ENCODE results near the gene METTL13. TPM values are rescaled to one million over a fixed set of nuclear protein-coding genes. Genes with fewer than 3 reads are reported as not detected.
A peak's percentile ranks its signal among the peaks of the same experiment; 100 is the strongest.

The METTL13 gene
- total and polyA plus RNA-seq, 4 experiments from 2014 or later = 27.7 to 36.7 (median 34.1) TPM

- Mint-ChIP-seq H3K36me3 (peaks cover 0 to 2% of the 10 kb centered on the region in 2 donors), H3K27me3 (peaks cover 7 to 10% of the 10 kb centered on the region in 2 donors), H3K4me1 (peaks cover 12 to 20% (median 15%) of the 10 kb centered on the region in 4 donors), H3K9me3 (peaks cover 0 to 1% (median 0%) of the 10 kb centered on the region in 8 donors), H3K27ac (peak within 1 kb of the TSS; percentile 62 to 94 (median 81)), H3K4me3 (peak within 1 kb of the TSS; percentile 88 to 93 (median 89))
- peak within 1 kb of the TSS; percentile 41 for H3K27ac ChIP-seq (ENCODE audit: low read depth, low read length)
- H3K9me3 ChIP-seq (ENCODE audit: control insufficient read depth in 1 of 2, low read length in 2 of 2) = no peaks in the 10 kb centered on the region
- peaks cover 16% of the 10 kb centered on the region for H3K4me1 ChIP-seq (ENCODE audit: insufficient read depth, low read length)
- POLR2A ChIA-PET (ENCODE audit: partially characterized antibody) = interaction anchor here (0.6 to 2.6 kb wide), 9 partner anchors 9 to 1982 kb away, joined by 3 to 16 read pairs (median 3); partner anchors contain the start of genes METTL13, PRRC2C and VAMP4
- CTCF ChIA-PET (ENCODE audit: partially characterized antibody) = interaction anchor here (0.9 to 3.4 kb wide), 4 partner anchors 10 to 243 kb away, joined by 3 to 23 read pairs (median 3); no protein-coding TSS in a partner anchor
- H3K27me3 ChIP-seq (ENCODE audit: insufficient read depth, low read length) = peaks cover 13% of the 10 kb centered on the region
- H3K4me3 ChIP-seq (ENCODE audit: low read length in 2 of 2) = peak within 1 kb of the TSS; percentile 43 to 66
- intact Hi-C loops (cut with micrococcal nuclease) = loop anchor here (1.0 to 5.0 kb wide), 4 partner anchors 60 to 691 kb away; partner anchors contain the start of genes METTL13, PRRC2C, SUCO and VAMP4
- no peaks in the 10 kb centered on the region for H3K36me3 ChIP-seq (ENCODE audit: insufficient read depth, low read length)
- DNase-seq = peak; percentile 70 to 89 (median 85)
These were observed 59.8 kb downstream of the METTL13 start, which contains the start of gene DNM3 for GRCh38 chr1:171841050-171841910. DNM3 (plus strand) TSS chr1:171841498; CDS start chr1:171841657, 159 bp downstream.

- peaks cover 16% of the 10 kb centered on the region for H3K4me1 ChIP-seq (ENCODE audit: insufficient read depth, low read length)
- peak overlapping the region; percentile 41 for H3K27ac ChIP-seq (ENCODE audit: low read depth, low read length)
- ChIA-PET CTCF (ENCODE audit: partially characterized antibody) (interaction anchor here (0.9 to 3.4 kb wide), 4 partner anchors 9 to 244 kb away, joined by 3 to 23 read pairs (median 3); no protein-coding TSS in a partner anchor), POLR2A (ENCODE audit: partially characterized antibody) (interaction anchor here (0.6 to 2.6 kb wide), 11 partner anchors 9 to 1982 kb away, joined by 3 to 16 read pairs (median 3); partner anchors contain the start of genes METTL13, PRRC2C and VAMP4)
- no peaks in the 10 kb centered on the region for H3K36me3 ChIP-seq (ENCODE audit: insufficient read depth, low read length)
- peaks cover 12 to 20% (median 15%) of the 10 kb centered on the region in 4 donors for H3K4me1 Mint-ChIP-seq
- peak overlapping the region in 6 of 7 donors; percentile 62 to 82 (median 78) for H3K27ac Mint-ChIP-seq
- peak overlapping the region; percentile 43 to 66 for H3K4me3 ChIP-seq (ENCODE audit: low read length in 2 of 2)
- peaks cover 13% of the 10 kb centered on the region for H3K27me3 ChIP-seq (ENCODE audit: insufficient read depth, low read length)
- peaks cover 7 to 10% of the 10 kb centered on the region in 2 donors for H3K27me3 Mint-ChIP-seq
- H3K9me3 Mint-ChIP-seq = peaks cover 0 to 1% (median 0%) of the 10 kb centered on the region in 8 donors
- intact Hi-C loops (cut with micrococcal nuclease) = loop anchor here (1.0 to 5.0 kb wide), 4 partner anchors 61 to 690 kb away; partner anchors contain the start of genes METTL13, PRRC2C, SUCO and VAMP4
- DNase-seq = peak; percentile 9 to 43 (median 20)
- H3K36me3 Mint-ChIP-seq = peaks cover 0 to 2% of the 10 kb centered on the region in 2 donors
- peak overlapping the region; percentile 81 to 93 (median 89) for H3K4me3 Mint-ChIP-seq
- H3K9me3 ChIP-seq (ENCODE audit: control insufficient read depth in 1 of 2, low read length in 2 of 2) = no peaks in the 10 kb centered on the region
These were observed 60.7 kb downstream of the METTL13 start for GRCh38 chr1:171841931-171842761.

GRCh38 chr1:171844381-171844780, 62.9 kb downstream of the METTL13 start:
- no peak overlapping the region for H3K4me3 ChIP-seq (ENCODE audit: low read length in 2 of 2)
- peaks cover 12 to 20% (median 15%) of the 10 kb centered on the region in 4 donors for H3K4me1 Mint-ChIP-seq
- H3K9me3 ChIP-seq (ENCODE audit: control insufficient read depth in 1 of 2, low read length in 2 of 2) = no peaks in the 10 kb centered on the region
- peaks cover 13% of the 10 kb centered on the region for H3K27me3 ChIP-seq (ENCODE audit: insufficient read depth, low read length)
- H3K27ac ChIP-seq (ENCODE audit: low read depth, low read length) = no peak overlapping the region
- no peaks in the 10 kb centered on the region for H3K36me3 ChIP-seq (ENCODE audit: insufficient read depth, low read length)
- H3K4me1 ChIP-seq (ENCODE audit: insufficient read depth, low read length) = peaks cover 16% of the 10 kb centered on the region
- H3K27ac Mint-ChIP-seq = no peak overlapping the region
- H3K27me3 Mint-ChIP-seq = peaks cover 9 to 12% of the 10 kb centered on the region in 2 donors
- POLR2A ChIA-PET (ENCODE audit: partially characterized antibody) = no interaction called here
- intact Hi-C loops (cut with micrococcal nuclease) = loop anchor here (5.0 kb wide), 2 partner anchors 357 to 688 kb away; partner anchors contain the start of genes PRRC2C and SUCO
- CTCF ChIA-PET (ENCODE audit: partially characterized antibody) = interaction anchor here (3.4 kb wide), 1 partner anchor 42 kb away, joined by 23 read pairs; no protein-coding TSS in a partner anchor
- H3K9me3 Mint-ChIP-seq = peaks cover 0 to 1% (median 0%) of the 10 kb centered on the region in 8 donors
- no peak overlapping the region for H3K4me3 Mint-ChIP-seq
- H3K36me3 Mint-ChIP-seq = peaks cover 0 to 2% of the 10 kb centered on the region in 2 donors
- DNase-seq = no peak

DNA sequence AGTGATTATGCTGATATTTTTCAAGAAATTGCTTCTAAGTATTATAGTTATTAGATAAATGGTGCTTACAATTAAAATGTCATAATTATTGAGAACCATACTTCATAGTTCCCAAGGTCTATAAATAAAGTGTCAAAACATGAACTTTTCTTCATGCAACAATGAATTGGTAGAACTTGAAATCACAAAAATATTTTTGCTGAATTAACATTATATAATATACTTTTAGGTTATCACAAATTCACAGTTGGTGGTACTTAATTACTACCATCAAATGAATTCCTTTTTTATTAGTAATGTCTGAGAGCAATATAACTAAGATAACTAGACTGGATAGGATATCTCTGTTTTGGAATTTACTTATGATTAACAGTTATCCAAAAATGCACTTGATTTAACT, 64.5 kb downstream of the METTL13 start:
- H3K4me3 Mint-ChIP-seq = no peak overlapping the region
- no peak for DNase-seq
- no peak overlapping the region for H3K27ac Mint-ChIP-seq
- H3K4me1 Mint-ChIP-seq = peaks cover 6 to 11% (median 10%) of the 10 kb centered on the region in 4 donors
- peaks cover 12% of the 10 kb centered on the region for H3K4me1 ChIP-seq (ENCODE audit: insufficient read depth, low read length)
- ChIA-PET POLR2A (ENCODE audit: partially characterized antibody) (no interaction called here), CTCF (ENCODE audit: partially characterized antibody) (no interaction called here)
- H3K36me3 ChIP-seq (ENCODE audit: insufficient read depth, low read length) = no peaks in the 10 kb centered on the region
- H3K27me3 Mint-ChIP-seq = peaks cover 9 to 12% of the 10 kb centered on the region in 2 donors
- no peaks in the 10 kb centered on the region for H3K9me3 ChIP-seq (ENCODE audit: control insufficient read depth in 1 of 2, low read length in 2 of 2)
- no peaks in the 10 kb centered on the region for H3K36me3 Mint-ChIP-seq
- peaks cover 13% of the 10 kb centered on the region for H3K27me3 ChIP-seq (ENCODE audit: insufficient read depth, low read length)
- no peak overlapping the region for H3K27ac ChIP-seq (ENCODE audit: low read depth, low read length)
- peaks cover 0 to 1% (median 0%) of the 10 kb centered on the region in 8 donors for H3K9me3 Mint-ChIP-seq
- intact Hi-C loops (cut with micrococcal nuclease) = no loop called here
- no peak overlapping the region for H3K4me3 ChIP-seq (ENCODE audit: low read length in 2 of 2)

Other genes starting within 250 kb of the METTL13 start
- under 1 TPM; 0.20 to 0.22 TPM for gene MYOCOS, start 159.4 kb upstream of the METTL13 start, total RNA-seq
- not detected for gene MYOCOS, start 159.4 kb upstream of the METTL13 start, polyA plus RNA-seq
- not detected for gene MYOC, start 129.0 kb upstream of the METTL13 start, total RNA-seq
- gene MYOC, start 129.0 kb upstream of the METTL13 start, polyA plus RNA-seq = not detected
- gene VAMP4, start 39.6 kb upstream of the METTL13 start, total RNA-seq = 10 to 100 TPM; 29.4 to 32.0 TPM
- gene VAMP4, start 39.6 kb upstream of the METTL13 start, polyA plus RNA-seq = 10 to 100 TPM; 25.0 to 32.6 TPM
- 1 to 10 TPM; 2.0 to 2.7 TPM for gene DNM3, start 59.8 kb downstream of the METTL13 start, total RNA-seq
- gene DNM3, start 59.8 kb downstream of the METTL13 start, polyA plus RNA-seq = under 1 TPM; 0.37 to 0.76 TPM

All from CD4-positive, alpha-beta memory T cell (primary cell).